Upper lobe of left lung (tissue), 4 donors: ENCODE data around the gene SPDYE2.
"Not testable (repeated sequence)": the region's sequence is repeated elsewhere in the genome, so short reads cannot be mapped to it uniquely, and the experiment has no call there.

Experiments used
- POLR2A ChIP-seq, 4 donors: fragments of 450-650 bp; IDR thresholded peaks; one replicate each; pipeline ENCODE4 v1.5.1; 2016 to 2017; ENCODE audit warnings: antibody characterized with exemption in 4 of 4, mild to moderate bottlenecking in 2 of 4
- POLR2AphosphoS5 ChIP-seq, 2 donors: sonication (generic); formaldehyde crosslinking; IDR thresholded peaks; one replicate each; pipeline ENCODE4 v1.5.1; 2017; ENCODE audit warnings: antibody characterized with exemption in 2 of 2

DNA sequence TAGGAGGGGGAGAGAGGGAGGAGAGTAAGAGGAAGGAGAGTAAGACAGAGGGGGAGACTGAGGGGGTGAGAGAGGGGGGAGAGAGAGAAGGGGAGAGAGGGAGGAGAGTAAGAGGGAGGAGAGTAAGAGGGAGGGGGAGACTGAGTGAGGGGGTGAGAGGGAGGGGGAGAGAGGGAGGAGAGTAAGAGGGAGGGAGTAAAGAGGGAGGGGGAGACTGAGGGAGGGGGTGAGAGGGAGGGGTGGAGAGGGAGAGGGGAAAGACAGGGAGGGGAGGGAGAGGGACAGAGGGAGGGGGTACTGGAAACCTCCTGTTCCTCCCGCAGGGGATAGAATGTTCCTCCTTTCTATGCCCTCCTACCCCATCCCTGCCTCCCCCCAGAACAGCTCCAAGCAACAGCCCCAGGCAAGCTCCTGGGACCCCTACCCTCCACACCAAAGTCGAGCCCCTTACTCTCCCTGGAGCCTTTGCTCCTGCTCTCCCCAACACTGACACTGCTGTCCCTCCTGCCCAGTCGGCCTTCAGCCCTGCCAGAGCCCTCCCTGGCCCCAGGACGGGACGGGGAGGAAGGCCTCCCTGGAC is 38.3 kb upstream of the SPDYE2 start:
- TF ChIP-seq POLR2A, POLR2AphosphoS5 (IDR thresholded peaks at IDR 0.05): not testable (repeated sequence)
